Sigmoid colon (tissue), 4 donors: Measurements from ENCODE around the gene PLA2G15.
A peak's percentile ranks its signal among the peaks of the same experiment; 100 is the strongest.

Experiments
- EP300 ChIP-seq, 4 donors: sonication (generic); formaldehyde crosslinking; IDR thresholded peaks; one replicate each; pipeline ENCODE4 v1.6.1; 2017; ENCODE audit warnings: antibody characterized with exemption in 4 of 4
- POLR2A ChIP-seq, 2 donors: fragments of 450-650 bp; IDR thresholded peaks; one replicate each; pipeline ENCODE4 v1.6.1; 2016; ENCODE audit warnings: antibody characterized with exemption in 2 of 2, mild to moderate bottlenecking in 2 of 2, moderate library complexity in 2 of 2
- POLR2AphosphoS5 ChIP-seq, 4 donors: sonication (generic); formaldehyde crosslinking; IDR thresholded peaks; one replicate each; pipeline ENCODE4 v1.6.1; 2017; ENCODE audit warnings: antibody characterized with exemption in 4 of 4
- TF ChIP-seq, protein P1 (sequence below), 4 experiments: fragments of 450-650 bp in 3 of 4; fragments of 200-600 bp in 1 of 4; IDR thresholded peaks; one replicate each; pipeline ENCODE4 v1.5.1; 2016 to 2019; ENCODE audit warnings: antibody characterized with exemption in 4 of 4, mild to moderate bottlenecking in 3 of 4, moderate library complexity in 2 of 4

DNA sequence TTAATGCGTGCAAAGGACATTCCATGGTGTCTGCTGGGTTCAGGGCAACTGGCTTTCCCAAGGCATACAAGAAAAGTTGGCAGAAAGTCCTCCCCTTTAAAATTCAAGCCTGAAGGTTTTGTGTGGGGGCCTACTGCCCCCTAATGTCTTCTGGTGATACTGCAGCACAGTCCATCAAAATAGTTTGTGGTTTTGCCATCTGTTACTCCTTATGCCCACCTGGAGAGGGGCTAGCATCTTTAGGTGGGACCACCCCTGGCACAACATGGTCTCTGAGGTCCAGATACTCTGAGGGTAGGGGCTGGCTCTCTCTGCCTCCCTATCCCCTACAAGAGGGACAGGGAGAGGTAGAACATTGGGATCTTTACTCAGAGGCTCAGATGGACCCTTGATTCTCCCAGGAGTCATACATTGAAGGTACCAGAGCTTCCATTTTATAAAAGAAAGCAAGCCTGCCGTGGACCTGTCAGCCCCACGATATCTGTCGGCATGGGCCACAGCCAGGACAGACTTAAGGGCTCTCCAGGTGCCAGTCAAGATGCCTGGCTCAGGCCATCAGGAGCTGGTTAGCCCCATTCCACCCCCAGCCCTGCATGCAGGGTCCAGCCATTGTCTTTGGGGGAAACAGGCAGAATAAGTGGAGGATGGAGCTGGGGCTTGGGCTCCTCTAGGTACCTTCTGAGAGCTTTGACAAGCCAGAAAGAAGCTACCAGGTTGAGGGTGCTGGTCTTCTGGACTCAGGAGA is 15.6 kb upstream of the PLA2G15 start:
- TF ChIP-seq POLR2AphosphoS5 (IDR thresholded peaks at IDR 0.05): no peak
- TF ChIP-seq, protein P1, sequence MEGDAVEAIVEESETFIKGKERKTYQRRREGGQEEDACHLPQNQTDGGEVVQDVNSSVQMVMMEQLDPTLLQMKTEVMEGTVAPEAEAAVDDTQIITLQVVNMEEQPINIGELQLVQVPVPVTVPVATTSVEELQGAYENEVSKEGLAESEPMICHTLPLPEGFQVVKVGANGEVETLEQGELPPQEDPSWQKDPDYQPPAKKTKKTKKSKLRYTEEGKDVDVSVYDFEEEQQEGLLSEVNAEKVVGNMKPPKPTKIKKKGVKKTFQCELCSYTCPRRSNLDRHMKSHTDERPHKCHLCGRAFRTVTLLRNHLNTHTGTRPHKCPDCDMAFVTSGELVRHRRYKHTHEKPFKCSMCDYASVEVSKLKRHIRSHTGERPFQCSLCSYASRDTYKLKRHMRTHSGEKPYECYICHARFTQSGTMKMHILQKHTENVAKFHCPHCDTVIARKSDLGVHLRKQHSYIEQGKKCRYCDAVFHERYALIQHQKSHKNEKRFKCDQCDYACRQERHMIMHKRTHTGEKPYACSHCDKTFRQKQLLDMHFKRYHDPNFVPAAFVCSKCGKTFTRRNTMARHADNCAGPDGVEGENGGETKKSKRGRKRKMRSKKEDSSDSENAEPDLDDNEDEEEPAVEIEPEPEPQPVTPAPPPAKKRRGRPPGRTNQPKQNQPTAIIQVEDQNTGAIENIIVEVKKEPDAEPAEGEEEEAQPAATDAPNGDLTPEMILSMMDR (IDR thresholded peaks at IDR 0.05): peak; percentile 70 to 87 (median 78)
- no peak for TF ChIP-seq EP300 (IDR thresholded peaks at IDR 0.05)
- no peak for TF ChIP-seq POLR2A (IDR thresholded peaks at IDR 0.05)
